ENCODE measurements around the gene FOXA2.

- TF ChIP-seq, protein P1, sequence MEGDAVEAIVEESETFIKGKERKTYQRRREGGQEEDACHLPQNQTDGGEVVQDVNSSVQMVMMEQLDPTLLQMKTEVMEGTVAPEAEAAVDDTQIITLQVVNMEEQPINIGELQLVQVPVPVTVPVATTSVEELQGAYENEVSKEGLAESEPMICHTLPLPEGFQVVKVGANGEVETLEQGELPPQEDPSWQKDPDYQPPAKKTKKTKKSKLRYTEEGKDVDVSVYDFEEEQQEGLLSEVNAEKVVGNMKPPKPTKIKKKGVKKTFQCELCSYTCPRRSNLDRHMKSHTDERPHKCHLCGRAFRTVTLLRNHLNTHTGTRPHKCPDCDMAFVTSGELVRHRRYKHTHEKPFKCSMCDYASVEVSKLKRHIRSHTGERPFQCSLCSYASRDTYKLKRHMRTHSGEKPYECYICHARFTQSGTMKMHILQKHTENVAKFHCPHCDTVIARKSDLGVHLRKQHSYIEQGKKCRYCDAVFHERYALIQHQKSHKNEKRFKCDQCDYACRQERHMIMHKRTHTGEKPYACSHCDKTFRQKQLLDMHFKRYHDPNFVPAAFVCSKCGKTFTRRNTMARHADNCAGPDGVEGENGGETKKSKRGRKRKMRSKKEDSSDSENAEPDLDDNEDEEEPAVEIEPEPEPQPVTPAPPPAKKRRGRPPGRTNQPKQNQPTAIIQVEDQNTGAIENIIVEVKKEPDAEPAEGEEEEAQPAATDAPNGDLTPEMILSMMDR (conservative IDR thresholded peaks at IDR 0.05 in 1 of 2, IDR thresholded peaks at IDR 0.05 in 1 of 2; ENCODE audit: low read depth in 1 of 2, low read length in 2 of 2) = no peak
- no peak for TF ChIP-seq EZH2 (IDR thresholded peaks at IDR 0.05; ENCODE audit: low read length, missing control alignments)
Observed at GRCh38 chr20:22568872-22569344, 15.5 kb downstream of the FOXA2 start.

Data from fibroblast of lung (primary cell).